OCI-LY3 (cell line): ENCODE results near the gene VGLL4.

Source experiments
- H2AFZ ChIP-seq: fragments of 200-600, 300-600 bp; shearing (Covaris generic); 2 replicates; pipeline ENCODE4 v1.6.0; 2014; ENCODE audit warnings: antibody characterized with exemption, low read depth, low read length
- H3K27ac ChIP-seq: fragments of 200-600, 300-600 bp; sonication (generic); 2 replicates; pipeline ENCODE4 v1.5.1; 2014; ENCODE audit warnings: mild to moderate bottlenecking, low read length, moderate library complexity, mixed read lengths
- H3K27me3 ChIP-seq: fragments of 200-600, 300-600 bp; sonication (generic); 2 replicates; pipeline ENCODE4 v1.6.1; 2014; ENCODE audit warnings: low read depth, low read length, mixed read lengths
- H3K36me3 ChIP-seq: fragments of 200-600, 300-600 bp; sonication (generic); replicated peaks from 2 replicates; pipeline ENCODE3; 2014; ENCODE audit warnings: low read depth, low read length, mixed read lengths
- H3K4me1 ChIP-seq: fragments of 300-600, 200-600 bp; sonication (generic); 2 replicates; pipeline ENCODE4 v1.6.1; 2014; ENCODE audit warnings: low read length, mixed read lengths
- H3K4me2 ChIP-seq: fragments of 200-600, 300-600 bp; sonication (generic); 2 replicates; pipeline ENCODE4 v1.6.1; 2014; ENCODE audit warnings: low read length, mixed read lengths
- H3K4me3 ChIP-seq: fragments of 300-600, 200-600 bp; sonication (generic); 2 replicates; pipeline ENCODE4 v1.5.1; 2014; ENCODE audit warnings: antibody characterized with exemption, mild to moderate bottlenecking, low read length, moderate library complexity
- H3K79me2 ChIP-seq: fragments of 300-600, 200-600 bp; shearing (Covaris generic); 2 replicates; pipeline ENCODE4 v1.6.1; 2014; ENCODE audit warnings: mild to moderate bottlenecking, low read length, mixed read lengths
- H3K9ac ChIP-seq: fragments of 300-600, 200-600 bp; shearing (Covaris generic); 2 replicates; pipeline ENCODE4 v1.6.0; 2014; ENCODE audit warnings: mild to moderate bottlenecking, low read length, moderate library complexity
- H3K9me3 ChIP-seq: fragments of 200-600, 300-600 bp; shearing (Covaris generic); 2 replicates; pipeline ENCODE4 v1.6.1; 2014; ENCODE audit warnings: low read length, mixed read lengths; ENCODE audit not compliant: insufficient read depth
- H4K20me1 ChIP-seq: fragments of 200-600, 300-600 bp; sonication (generic); 2 replicates; pipeline ENCODE4 v1.6.1; 2016; ENCODE audit warnings: low read length, mixed read lengths; ENCODE audit not compliant: insufficient read depth
- EZH2phosphoT487 ChIP-seq: fragments of 200-600 bp; shearing (Covaris generic); IDR thresholded peaks from 2 replicates; pipeline ENCODE4 v1.6.1; 2018; ENCODE audit warnings: antibody characterized with exemption, mixed run types, low read depth
- TF ChIP-seq, protein P1 (sequence below): fragments of 200-600, 300-600 bp; sonication (generic); IDR thresholded peaks from 2 replicates; pipeline ENCODE4 v1.5.1; 2014; ENCODE audit warnings: antibody characterized with exemption, low read length, low read depth

VGLL4 gene

DNA sequence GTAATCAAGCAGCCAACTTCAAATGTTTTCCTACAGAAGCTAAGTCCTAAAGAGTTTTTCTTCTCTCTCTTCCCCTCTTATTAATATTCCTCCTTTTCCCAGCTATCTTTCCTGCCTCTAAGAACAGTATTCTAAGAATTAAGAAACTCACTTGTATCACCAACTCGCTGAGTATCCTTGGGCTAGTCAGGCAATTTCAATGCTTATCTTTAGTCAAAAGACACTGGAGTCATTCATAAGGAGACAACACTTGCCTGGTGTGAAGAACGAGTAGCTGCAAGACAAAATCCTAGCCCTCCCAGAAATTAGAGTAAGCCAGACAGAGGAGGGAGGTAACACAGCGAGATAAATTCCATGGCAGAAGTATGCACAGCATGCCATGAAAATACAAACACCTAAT lies 10.7 kb downstream of the VGLL4 start:
- H3K27me3 ChIP-seq, result no peaks in the 10 kb centered on the region
- H3K79me2 ChIP-seq, result peaks cover 90% of the 10 kb centered on the region
- H3K9me3 ChIP-seq, result no peaks in the 10 kb centered on the region
- no peak overlapping the region for H3K9ac ChIP-seq
- TF ChIP-seq, protein P1, sequence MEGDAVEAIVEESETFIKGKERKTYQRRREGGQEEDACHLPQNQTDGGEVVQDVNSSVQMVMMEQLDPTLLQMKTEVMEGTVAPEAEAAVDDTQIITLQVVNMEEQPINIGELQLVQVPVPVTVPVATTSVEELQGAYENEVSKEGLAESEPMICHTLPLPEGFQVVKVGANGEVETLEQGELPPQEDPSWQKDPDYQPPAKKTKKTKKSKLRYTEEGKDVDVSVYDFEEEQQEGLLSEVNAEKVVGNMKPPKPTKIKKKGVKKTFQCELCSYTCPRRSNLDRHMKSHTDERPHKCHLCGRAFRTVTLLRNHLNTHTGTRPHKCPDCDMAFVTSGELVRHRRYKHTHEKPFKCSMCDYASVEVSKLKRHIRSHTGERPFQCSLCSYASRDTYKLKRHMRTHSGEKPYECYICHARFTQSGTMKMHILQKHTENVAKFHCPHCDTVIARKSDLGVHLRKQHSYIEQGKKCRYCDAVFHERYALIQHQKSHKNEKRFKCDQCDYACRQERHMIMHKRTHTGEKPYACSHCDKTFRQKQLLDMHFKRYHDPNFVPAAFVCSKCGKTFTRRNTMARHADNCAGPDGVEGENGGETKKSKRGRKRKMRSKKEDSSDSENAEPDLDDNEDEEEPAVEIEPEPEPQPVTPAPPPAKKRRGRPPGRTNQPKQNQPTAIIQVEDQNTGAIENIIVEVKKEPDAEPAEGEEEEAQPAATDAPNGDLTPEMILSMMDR, result no peak
- no peak for TF ChIP-seq EZH2phosphoT487
- peaks cover 53% of the 10 kb centered on the region for H4K20me1 ChIP-seq
- no peaks in the 10 kb centered on the region for H3K4me1 ChIP-seq
- no peaks in the 10 kb centered on the region for H3K36me3 ChIP-seq
- no peak overlapping the region for H3K4me3 ChIP-seq
- no peak overlapping the region for H3K4me2 ChIP-seq
- H3K27ac ChIP-seq, result no peak overlapping the region
- no peak overlapping the region for H2AFZ ChIP-seq

DNA sequence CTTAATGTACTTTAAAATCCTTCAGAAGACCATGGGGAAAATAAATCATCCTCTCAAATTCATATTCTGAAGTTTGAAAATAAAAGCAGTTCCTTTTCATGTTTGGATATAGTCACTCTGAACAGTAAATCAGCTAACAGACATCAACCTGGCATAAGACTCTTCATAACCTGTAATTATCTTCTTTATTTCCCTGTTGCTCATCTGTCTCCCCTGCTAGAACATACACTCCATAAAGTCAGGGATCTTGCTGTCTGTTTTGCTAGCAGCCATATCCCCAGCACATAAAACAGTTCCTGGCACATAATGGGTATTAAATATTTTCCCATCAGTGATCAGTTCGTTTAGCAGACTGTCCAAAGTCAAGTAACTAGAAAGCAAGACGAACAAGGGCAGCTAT lies 11.2 kb downstream of the VGLL4 start:
- no peaks in the 10 kb centered on the region for H3K27me3 ChIP-seq
- no peak for TF ChIP-seq EZH2phosphoT487
- TF ChIP-seq, protein P1, result no peak
- peaks cover 56% of the 10 kb centered on the region for H4K20me1 ChIP-seq
- no peak overlapping the region for H3K4me2 ChIP-seq
- no peaks in the 10 kb centered on the region for H3K36me3 ChIP-seq
- no peak overlapping the region for H3K27ac ChIP-seq
- H3K9me3 ChIP-seq, result no peaks in the 10 kb centered on the region
- peaks cover 90% of the 10 kb centered on the region for H3K79me2 ChIP-seq
- no peak overlapping the region for H3K9ac ChIP-seq
- H3K4me1 ChIP-seq, result no peaks in the 10 kb centered on the region
- H2AFZ ChIP-seq, result no peak overlapping the region
- no peak overlapping the region for H3K4me3 ChIP-seq

DNA sequence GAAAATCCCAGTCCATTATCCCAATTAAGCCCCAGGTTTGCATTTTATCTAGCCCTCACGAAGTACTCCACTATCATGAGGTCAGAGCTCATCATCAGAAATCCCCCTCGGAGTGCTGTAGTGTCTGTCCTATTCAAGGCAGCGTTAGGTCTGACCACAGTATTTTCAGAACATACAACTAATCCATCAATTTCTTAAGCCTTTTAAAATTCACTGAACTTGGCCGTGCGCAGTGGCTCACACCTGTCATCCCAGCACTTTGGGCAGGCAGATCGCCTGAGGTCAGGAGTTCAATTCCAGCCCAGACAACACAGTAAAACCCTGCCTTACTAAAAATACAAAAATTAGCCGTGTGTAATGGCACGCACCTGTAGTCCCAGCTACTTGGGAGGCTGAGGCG lies 11.9 kb downstream of the VGLL4 start:
- Histone ChIP-seq H3K27ac (no peak overlapping the region), H3K9me3 (no peaks in the 10 kb centered on the region), H3K4me2 (no peak overlapping the region), H4K20me1 (peaks cover 61% of the 10 kb centered on the region), H2AFZ (no peak overlapping the region), H3K4me1 (no peaks in the 10 kb centered on the region), H3K4me3 (no peak overlapping the region), H3K36me3 (no peaks in the 10 kb centered on the region), H3K79me2 (peaks cover 84% of the 10 kb centered on the region), H3K27me3 (no peaks in the 10 kb centered on the region), H3K9ac (no peak overlapping the region)
- TF ChIP-seq, protein P1, result no peak
- TF ChIP-seq EZH2phosphoT487, result no peak

DNA sequence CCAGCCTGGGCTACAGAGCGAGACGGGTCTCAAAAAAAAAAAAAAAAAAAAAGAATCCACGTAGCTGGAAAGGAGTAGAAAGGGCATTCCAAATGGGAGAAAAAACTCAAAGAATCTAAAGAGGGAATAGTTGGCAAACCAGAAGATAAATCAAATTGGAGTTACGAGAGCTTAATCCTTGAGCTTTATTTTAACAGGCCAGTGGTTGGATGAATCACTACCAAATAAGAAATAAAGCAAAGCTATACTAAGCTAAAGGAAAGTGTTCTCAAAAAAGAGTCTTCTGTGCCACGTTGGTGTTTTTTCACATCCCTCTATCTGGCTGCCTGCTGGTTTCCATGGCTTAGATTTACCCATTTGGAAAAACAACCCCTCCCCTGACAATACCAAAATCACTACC lies 14.0 kb downstream of the VGLL4 start:
- Histone ChIP-seq H2AFZ (no peak overlapping the region), H3K79me2 (peaks cover 82% of the 10 kb centered on the region), H3K4me3 (no peak overlapping the region), H3K36me3 (no peaks in the 10 kb centered on the region), H3K9ac (no peak overlapping the region), H4K20me1 (peaks cover 65% of the 10 kb centered on the region), H3K9me3 (no peaks in the 10 kb centered on the region), H3K4me2 (no peak overlapping the region), H3K27me3 (no peaks in the 10 kb centered on the region), H3K4me1 (peaks cover 4% of the 10 kb centered on the region; the same call in 1 of the 2 replicates), H3K27ac (no peak overlapping the region)
- TF ChIP-seq, protein P1, result no peak
- TF ChIP-seq EZH2phosphoT487, result no peak
